ENCODE results near the gene ECSCR. TPM values are rescaled to one million over a fixed set of nuclear protein-coding genes. Genes with fewer than 3 reads are reported as not detected.

Gene ECSCR
- total RNA-seq, 3 donors from 2014 or later (not counting 1 experiment from before 2014, with no cell fraction given) = 0.48 TPM; not detected in 2

GRCh38 chr5:139475865-139476617 is 13.5 kb upstream of the ECSCR start:
- H3K27ac ChIP-seq (ENCODE audit: low read length) = no peak overlapping the region
- H3K36me3 ChIP-seq (ENCODE audit: control insufficient read depth, insufficient read depth, low read length) = peaks cover 30% of the 10 kb centered on the region
- no peak for DNase-seq
- peaks cover 93% of the 10 kb centered on the region for H3K4me1 ChIP-seq (ENCODE audit: control insufficient read depth, insufficient read depth, low read length)
- TF ChIP-seq, protein P1, sequence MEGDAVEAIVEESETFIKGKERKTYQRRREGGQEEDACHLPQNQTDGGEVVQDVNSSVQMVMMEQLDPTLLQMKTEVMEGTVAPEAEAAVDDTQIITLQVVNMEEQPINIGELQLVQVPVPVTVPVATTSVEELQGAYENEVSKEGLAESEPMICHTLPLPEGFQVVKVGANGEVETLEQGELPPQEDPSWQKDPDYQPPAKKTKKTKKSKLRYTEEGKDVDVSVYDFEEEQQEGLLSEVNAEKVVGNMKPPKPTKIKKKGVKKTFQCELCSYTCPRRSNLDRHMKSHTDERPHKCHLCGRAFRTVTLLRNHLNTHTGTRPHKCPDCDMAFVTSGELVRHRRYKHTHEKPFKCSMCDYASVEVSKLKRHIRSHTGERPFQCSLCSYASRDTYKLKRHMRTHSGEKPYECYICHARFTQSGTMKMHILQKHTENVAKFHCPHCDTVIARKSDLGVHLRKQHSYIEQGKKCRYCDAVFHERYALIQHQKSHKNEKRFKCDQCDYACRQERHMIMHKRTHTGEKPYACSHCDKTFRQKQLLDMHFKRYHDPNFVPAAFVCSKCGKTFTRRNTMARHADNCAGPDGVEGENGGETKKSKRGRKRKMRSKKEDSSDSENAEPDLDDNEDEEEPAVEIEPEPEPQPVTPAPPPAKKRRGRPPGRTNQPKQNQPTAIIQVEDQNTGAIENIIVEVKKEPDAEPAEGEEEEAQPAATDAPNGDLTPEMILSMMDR (IDR thresholded peaks at IDR 0.05) = no peak
- H3K27me3 ChIP-seq (ENCODE audit: control insufficient read depth, insufficient read depth, low read length) = no peaks in the 10 kb centered on the region
- H3K4me1 Mint-ChIP-seq = peaks cover 51 to 70% of the 10 kb centered on the region in 2 donors
- no peak overlapping the region for H3K4me3 ChIP-seq (ENCODE audit: low read length)
- H3K36me3 Mint-ChIP-seq = no peaks in the 10 kb centered on the region
- intact Hi-C loops (cut with micrococcal nuclease) = no loop called here
- H3K4me3 Mint-ChIP-seq = peak overlapping the region; percentile 77
- no peak for ATAC-seq
- no peaks in the 10 kb centered on the region for H3K27me3 Mint-ChIP-seq (ENCODE audit: low read depth in 2 of 2)
- H3K9me3 Mint-ChIP-seq = no peaks in the 10 kb centered on the region
- peak overlapping the region; percentile 75 to 79 for H3K27ac Mint-ChIP-seq
- WGBS (ENCODE audit: insufficient coverage) = 51% methylated on average over 7 of the region's 13 CpGs
- H3K9me3 ChIP-seq (ENCODE audit: control insufficient read depth, insufficient read depth, low read length) = no peaks in the 10 kb centered on the region

GRCh38 chr5:139474890-139475791 is 12.6 kb upstream of the ECSCR start:
- H3K9me3 Mint-ChIP-seq = no peaks in the 10 kb centered on the region
- Histone ChIP-seq H3K9me3 (ENCODE audit: control insufficient read depth, insufficient read depth, low read length) (no peaks in the 10 kb centered on the region), H3K4me3 (ENCODE audit: low read length) (no peak overlapping the region), H3K27me3 (ENCODE audit: control insufficient read depth, insufficient read depth, low read length) (no peaks in the 10 kb centered on the region), H3K36me3 (ENCODE audit: control insufficient read depth, insufficient read depth, low read length) (peaks cover 25% of the 10 kb centered on the region), H3K27ac (ENCODE audit: low read length) (no peak overlapping the region), H3K4me1 (ENCODE audit: control insufficient read depth, insufficient read depth, low read length) (peaks cover 93% of the 10 kb centered on the region)
- H3K27ac Mint-ChIP-seq = peak overlapping the region; percentile 75 to 79
- peaks cover 52 to 71% of the 10 kb centered on the region in 2 donors for H3K4me1 Mint-ChIP-seq
- TF ChIP-seq, protein P1 (IDR thresholded peaks at IDR 0.05) = no peak
- DNase-seq = peak in 1 of 2 donors; percentile 57
- peak overlapping the region; percentile 77 for H3K4me3 Mint-ChIP-seq
- WGBS (ENCODE audit: insufficient coverage) = 24% methylated on average over 13 of the region's 13 CpGs
- H3K36me3 Mint-ChIP-seq = no peaks in the 10 kb centered on the region
- ATAC-seq = peak; percentile 68 to 81 (median 79)
- H3K27me3 Mint-ChIP-seq (ENCODE audit: low read depth in 2 of 2) = no peaks in the 10 kb centered on the region
- intact Hi-C loops (cut with micrococcal nuclease) = no loop called here

- DNase-seq (no peak), ATAC-seq (no peak)
- peaks cover 91% of the 10 kb centered on the region for H3K4me1 ChIP-seq (ENCODE audit: control insufficient read depth, insufficient read depth, low read length)
- H3K4me3 Mint-ChIP-seq = peak overlapping the region; percentile 63
- peaks cover 20% of the 10 kb centered on the region for H3K36me3 ChIP-seq (ENCODE audit: control insufficient read depth, insufficient read depth, low read length)
- peaks cover 62 to 83% of the 10 kb centered on the region in 2 donors for H3K4me1 Mint-ChIP-seq
- no peaks in the 10 kb centered on the region for H3K9me3 Mint-ChIP-seq
- H3K9me3 ChIP-seq (ENCODE audit: control insufficient read depth, insufficient read depth, low read length) = no peaks in the 10 kb centered on the region
- H3K36me3 Mint-ChIP-seq = no peaks in the 10 kb centered on the region
- TF ChIP-seq, protein P1 (IDR thresholded peaks at IDR 0.05) = no peak
- H3K27me3 ChIP-seq (ENCODE audit: control insufficient read depth, insufficient read depth, low read length) = no peaks in the 10 kb centered on the region
- intact Hi-C loops (cut with micrococcal nuclease) = no loop called here
- WGBS (ENCODE audit: insufficient coverage) = 90% methylated on average over 2 of the region's 2 CpGs
- H3K27ac Mint-ChIP-seq = no peak overlapping the region
- no peak overlapping the region for H3K27ac ChIP-seq (ENCODE audit: low read length)
- H3K27me3 Mint-ChIP-seq (ENCODE audit: low read depth in 2 of 2) = no peaks in the 10 kb centered on the region
- H3K4me3 ChIP-seq (ENCODE audit: low read length) = no peak overlapping the region
Observed at GRCh38 chr5:139473565-139473964, 11.0 kb upstream of the ECSCR start.
